Central memory CD8-positive, alpha-beta T cell (primary cell): ENCODE data around the gene REXO5.
A peak's percentile ranks its signal among the peaks of the same experiment; 100 is the strongest.
"Not testable (repeated sequence)": the region's sequence is repeated elsewhere in the genome, so short reads cannot be mapped to it uniquely, and the experiment has no call there.

Experiments used
- ATAC-seq: fragments of 150-1000 bp; cut with Tn5 transposase; replicated peaks from 2 replicates; pipeline ENCODE4 v1.10.0; 2022; ENCODE audit warnings: mild to moderate bottlenecking, moderate FRiP score, moderate number of reproducible peaks; ENCODE audit not compliant: poor library complexity, severe bottlenecking; ENCODE audit errors: extremely low read depth
- DNase-seq, 2 donors: peaks; one replicate each; pipeline ENCODE4 v3.0.0; 2021; ENCODE audit warnings: low spot score in 2 of 2
- H3K27ac Mint-ChIP-seq: one replicate; pipeline ENCODE4 v1.8.0; 2022; ENCODE audit warnings: low read depth, mild to moderate bottlenecking, moderate library complexity, mixed read lengths
- H3K27me3 Mint-ChIP-seq: one replicate; pipeline ENCODE4 v1.8.0; 2022; ENCODE audit warnings: mixed read lengths
- H3K36me3 Mint-ChIP-seq: one replicate; pipeline ENCODE4 v1.8.0; 2022; ENCODE audit warnings: mild to moderate bottlenecking, moderate library complexity, mixed read lengths; ENCODE audit not compliant: insufficient read depth
- H3K4me1 Mint-ChIP-seq: one replicate; pipeline ENCODE4 v1.8.0; 2022; ENCODE audit warnings: mixed read lengths
- H3K4me3 Mint-ChIP-seq: one replicate; pipeline ENCODE4 v1.8.0; 2022; ENCODE audit warnings: mild to moderate bottlenecking, moderate library complexity, mixed read lengths
- H3K9me3 Mint-ChIP-seq: one replicate; pipeline ENCODE4 v1.8.0; 2022; ENCODE audit warnings: mixed read lengths

REXO5 gene

DNA sequence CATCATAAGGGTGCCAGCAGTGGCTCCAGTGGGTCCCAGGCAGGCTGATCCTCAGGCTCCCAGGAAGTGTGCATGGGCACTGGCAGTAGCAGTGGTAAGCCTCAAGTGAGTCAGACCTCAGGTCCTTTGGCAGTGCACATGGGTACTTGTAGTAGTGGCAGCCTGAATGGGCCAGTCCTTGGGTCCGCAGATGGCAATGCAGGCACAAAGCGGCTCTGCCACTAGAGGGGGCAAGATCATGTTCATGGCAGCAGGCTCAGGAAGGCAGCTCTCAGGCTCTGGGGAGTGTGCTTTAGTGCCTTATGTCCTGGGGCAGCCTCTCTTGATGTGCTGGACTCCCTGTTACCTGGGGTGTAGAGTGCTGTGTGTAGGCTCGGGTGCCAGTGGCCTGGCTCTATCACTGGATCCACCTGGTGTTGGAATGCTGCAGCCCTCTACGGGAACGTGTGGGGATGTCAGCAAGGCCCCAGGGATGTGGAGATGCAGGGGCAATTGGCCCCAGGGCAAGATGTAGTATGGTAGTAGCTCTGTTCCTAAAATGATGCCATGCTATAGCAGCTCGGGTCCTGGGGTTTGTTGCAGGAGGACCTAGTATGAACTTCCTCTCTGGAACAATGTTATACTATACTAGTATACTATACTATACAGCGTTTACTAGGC lies 31.5 kb upstream of the REXO5 start:
- ATAC-seq: peak; percentile 60

DNA sequence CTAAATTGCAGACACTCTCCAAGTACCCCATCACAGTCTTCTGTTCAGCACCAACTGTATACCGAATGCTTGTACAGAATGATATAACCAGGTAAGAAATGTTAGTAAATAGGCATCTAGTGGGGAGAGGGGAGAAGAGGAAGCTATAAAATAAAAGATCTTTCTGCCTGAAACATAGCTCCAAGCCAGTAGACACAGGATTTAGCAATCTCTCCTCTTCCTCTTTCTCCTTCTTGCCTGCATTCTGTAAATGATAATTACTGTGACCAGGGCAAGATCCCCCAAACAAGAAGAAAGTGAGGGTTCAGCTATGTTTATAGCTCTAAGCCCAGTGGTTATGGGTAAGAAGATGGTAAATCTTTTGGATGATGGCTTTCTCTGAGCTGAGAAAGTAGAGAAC lies 24.6 kb upstream of the REXO5 start:
- H3K4me3 Mint-ChIP-seq: no peak overlapping the region
- H3K27me3 Mint-ChIP-seq: no peaks in the 10 kb centered on the region
- no peak overlapping the region for H3K27ac Mint-ChIP-seq
- H3K4me1 Mint-ChIP-seq: no peaks in the 10 kb centered on the region
- no peaks in the 10 kb centered on the region for H3K9me3 Mint-ChIP-seq
- no peak for ATAC-seq
- no peak for DNase-seq
- no peaks in the 10 kb centered on the region for H3K36me3 Mint-ChIP-seq

More for the DNA sequence above, 31.5 kb upstream of the REXO5 start:
- H3K4me3 Mint-ChIP-seq: no peak overlapping the region
- DNase-seq: peak; percentile 13 to 22
- no peaks in the 10 kb centered on the region for H3K4me1 Mint-ChIP-seq
- no peaks in the 10 kb centered on the region for H3K9me3 Mint-ChIP-seq
- no peaks in the 10 kb centered on the region for H3K27me3 Mint-ChIP-seq
- H3K36me3 Mint-ChIP-seq: no peaks in the 10 kb centered on the region
- H3K27ac Mint-ChIP-seq: no peak overlapping the region

- ATAC-seq (no peak), DNase-seq (no peak)
- H3K27me3 Mint-ChIP-seq: no peaks in the 10 kb centered on the region
- H3K4me3 Mint-ChIP-seq: no peak overlapping the region
- no peak overlapping the region for H3K27ac Mint-ChIP-seq
- no peaks in the 10 kb centered on the region for H3K4me1 Mint-ChIP-seq
- H3K36me3 Mint-ChIP-seq: no peaks in the 10 kb centered on the region
- H3K9me3 Mint-ChIP-seq: no peaks in the 10 kb centered on the region
Observed at GRCh38 chr16:20782470-20782869, 23.9 kb upstream of the REXO5 start.

- ATAC-seq (no peak), DNase-seq (no peak)
- no peaks in the 10 kb centered on the region for H3K9me3 Mint-ChIP-seq
- H3K27me3 Mint-ChIP-seq: no peaks in the 10 kb centered on the region
- no peak overlapping the region for H3K4me3 Mint-ChIP-seq
- H3K27ac Mint-ChIP-seq: no peak overlapping the region
- no peaks in the 10 kb centered on the region for H3K4me1 Mint-ChIP-seq
- H3K36me3 Mint-ChIP-seq: no peaks in the 10 kb centered on the region
Observed at GRCh38 chr16:20784204-20784603, 22.1 kb upstream of the REXO5 start.

DNA sequence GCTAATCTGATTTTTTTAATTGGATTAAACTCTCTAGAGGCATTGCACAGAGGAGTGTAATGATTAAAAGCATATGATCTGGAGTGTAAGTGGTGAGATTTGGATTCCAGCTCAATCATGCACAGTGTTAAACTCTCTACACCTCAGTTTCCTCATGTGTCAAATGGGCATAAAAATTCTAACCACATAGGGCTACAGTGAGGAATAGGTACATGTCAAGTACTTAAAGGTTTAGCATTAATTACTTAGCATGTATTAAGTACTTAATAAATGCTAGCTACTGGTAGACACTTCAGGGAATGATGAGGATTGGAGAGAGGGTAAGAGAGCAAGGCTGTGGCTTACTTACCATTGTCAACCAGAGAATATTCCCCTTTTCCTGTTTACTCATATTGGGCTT lies 17.2 kb upstream of the REXO5 start:
- Mint-ChIP-seq H3K27ac (no peak overlapping the region), H3K9me3 (no peaks in the 10 kb centered on the region), H3K4me1 (no peaks in the 10 kb centered on the region), H3K36me3 (no peaks in the 10 kb centered on the region), H3K4me3 (no peak overlapping the region), H3K27me3 (no peaks in the 10 kb centered on the region)
- DNase-seq (no peak), ATAC-seq (no peak)

GRCh38 chr16:20791923-20792612 lies 14.3 kb upstream of the REXO5 start:
- Mint-ChIP-seq H3K4me3 (no peak overlapping the region), H3K27ac (no peak overlapping the region), H3K4me1 (no peaks in the 10 kb centered on the region), H3K36me3 (no peaks in the 10 kb centered on the region), H3K27me3 (no peaks in the 10 kb centered on the region), H3K9me3 (no peaks in the 10 kb centered on the region)
- DNase-seq: no peak
- ATAC-seq: no peak

- no peaks in the 10 kb centered on the region for H3K27me3 Mint-ChIP-seq
- no peak for ATAC-seq
- H3K4me3 Mint-ChIP-seq: no peak overlapping the region
- H3K27ac Mint-ChIP-seq: no peak overlapping the region
- peaks cover 4% of the 10 kb centered on the region for H3K4me1 Mint-ChIP-seq
- no peaks in the 10 kb centered on the region for H3K36me3 Mint-ChIP-seq
- no peak for DNase-seq
- no peaks in the 10 kb centered on the region for H3K9me3 Mint-ChIP-seq
Observed at GRCh38 chr16:20798364-20798763, 8.0 kb upstream of the REXO5 start.

DNA sequence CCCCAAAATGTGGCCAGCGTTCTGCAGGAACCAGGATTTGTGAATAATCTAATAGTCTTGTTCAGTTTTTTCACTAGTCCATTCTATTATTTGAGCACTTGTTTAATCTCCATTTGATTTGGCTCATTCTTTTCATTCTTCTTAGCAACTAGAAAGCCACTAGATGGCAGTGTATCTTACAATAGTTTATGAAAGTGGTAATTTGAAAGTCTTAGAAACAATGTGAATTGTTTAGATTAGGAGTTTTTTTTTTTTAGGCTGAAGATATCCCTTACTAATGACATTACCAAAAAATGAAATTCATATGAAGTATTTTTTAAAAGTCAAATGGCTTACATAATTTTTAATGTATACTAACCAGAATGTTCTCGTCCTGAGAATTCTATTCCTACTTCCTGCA lies 6.7 kb upstream of the REXO5 start:
- DNase-seq: no peak
- H3K27me3 Mint-ChIP-seq: no peaks in the 10 kb centered on the region
- H3K36me3 Mint-ChIP-seq: no peaks in the 10 kb centered on the region
- no peaks in the 10 kb centered on the region for H3K9me3 Mint-ChIP-seq
- H3K27ac Mint-ChIP-seq: no peak overlapping the region
- ATAC-seq: no peak
- peaks cover 4% of the 10 kb centered on the region for H3K4me1 Mint-ChIP-seq
- H3K4me3 Mint-ChIP-seq: no peak overlapping the region

DNA sequence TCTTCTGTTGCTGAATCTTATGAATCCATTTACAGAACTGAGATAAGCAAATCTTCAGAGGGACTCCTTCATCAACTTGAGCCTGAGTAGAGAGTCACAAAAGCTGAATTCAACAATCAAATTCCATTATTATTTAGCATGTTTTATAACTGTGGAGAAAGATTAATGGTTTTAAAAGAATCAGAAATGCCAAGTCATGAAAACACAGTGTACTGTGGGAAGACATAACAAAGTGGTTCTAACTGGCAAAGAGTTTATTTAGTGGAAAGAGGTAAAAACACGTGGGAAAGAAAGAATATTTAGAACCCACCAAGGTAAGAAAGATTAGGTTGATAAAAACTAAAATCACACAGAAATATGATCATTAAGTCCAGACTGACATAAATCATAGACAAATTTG lies 5.0 kb upstream of the REXO5 start:
- H3K9me3 Mint-ChIP-seq: no peaks in the 10 kb centered on the region
- no peak overlapping the region for H3K27ac Mint-ChIP-seq
- no peak overlapping the region for H3K4me3 Mint-ChIP-seq
- no peak for DNase-seq
- peaks cover 11% of the 10 kb centered on the region for H3K4me1 Mint-ChIP-seq
- H3K36me3 Mint-ChIP-seq: peaks cover 2% of the 10 kb centered on the region
- no peak for ATAC-seq
- H3K27me3 Mint-ChIP-seq: no peaks in the 10 kb centered on the region

DNA sequence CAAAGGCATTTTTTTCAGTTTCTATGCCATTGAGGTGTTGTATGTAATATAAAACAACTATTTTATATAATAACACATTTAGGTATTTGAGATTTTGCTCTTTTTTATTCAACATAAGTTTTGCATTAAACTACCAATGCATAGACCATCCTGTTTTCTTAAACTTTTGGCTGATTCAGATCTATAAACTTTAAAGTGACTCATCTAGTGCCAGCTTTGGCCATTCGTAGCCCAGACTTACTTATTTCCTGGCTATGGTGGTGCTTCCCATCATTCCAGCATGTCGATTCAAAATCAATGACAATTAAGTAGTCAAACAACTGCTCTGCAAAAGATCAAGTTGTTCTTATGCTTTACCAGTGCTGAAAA lies 3.2 kb upstream of the REXO5 start:
- H3K27me3 Mint-ChIP-seq: no peaks in the 10 kb centered on the region
- H3K9me3 Mint-ChIP-seq: no peaks in the 10 kb centered on the region
- no peak overlapping the region for H3K27ac Mint-ChIP-seq
- H3K4me3 Mint-ChIP-seq: no peak overlapping the region
- ATAC-seq: no peak
- peaks cover 18% of the 10 kb centered on the region for H3K4me1 Mint-ChIP-seq
- H3K36me3 Mint-ChIP-seq: peaks cover 12% of the 10 kb centered on the region
- no peak for DNase-seq

- peaks cover 18% of the 10 kb centered on the region for H3K4me1 Mint-ChIP-seq
- no peaks in the 10 kb centered on the region for H3K9me3 Mint-ChIP-seq
- ATAC-seq (no peak), DNase-seq (no peak)
- H3K27me3 Mint-ChIP-seq: no peaks in the 10 kb centered on the region
- H3K4me3 Mint-ChIP-seq: no peak overlapping the region
- peaks cover 12% of the 10 kb centered on the region for H3K36me3 Mint-ChIP-seq
- no peak overlapping the region for H3K27ac Mint-ChIP-seq
Observed at GRCh38 chr16:20803561-20804214, 2.6 kb upstream of the REXO5 start.

DNA sequence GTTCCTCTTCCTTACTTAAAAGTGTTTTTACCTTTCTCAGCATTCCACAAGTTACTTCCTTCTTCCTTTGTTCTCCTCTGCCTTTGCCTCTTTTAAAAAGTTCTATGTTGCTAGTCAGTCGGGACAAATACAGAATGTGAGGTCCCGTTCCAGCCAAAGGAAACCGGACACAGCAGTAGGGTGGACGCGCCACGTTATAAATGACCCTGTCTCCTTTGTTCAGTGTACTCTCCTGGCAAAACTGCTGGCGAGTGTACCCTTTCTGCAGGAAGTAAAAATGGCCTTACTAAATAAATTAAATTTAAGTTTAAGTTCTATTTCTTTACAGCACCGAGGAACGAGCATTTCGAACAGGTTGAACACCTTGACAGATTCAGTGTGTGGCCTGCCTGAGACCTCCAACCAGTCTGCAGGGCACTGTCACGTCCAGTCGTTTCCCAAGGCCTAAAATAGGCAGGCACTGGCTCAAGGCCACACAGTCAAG lies 601 bp upstream of the REXO5 start:
- ATAC-seq, H3K9me3 Mint-ChIP-seq, H3K27me3 Mint-ChIP-seq, DNase-seq: not testable (repeated sequence)
- Mint-ChIP-seq H3K4me3 (peak overlapping the region; percentile 99), H3K36me3 (peaks cover 12% of the 10 kb centered on the region), H3K4me1 (peaks cover 18% of the 10 kb centered on the region), H3K27ac (peak overlapping the region; percentile 97)

DNA sequence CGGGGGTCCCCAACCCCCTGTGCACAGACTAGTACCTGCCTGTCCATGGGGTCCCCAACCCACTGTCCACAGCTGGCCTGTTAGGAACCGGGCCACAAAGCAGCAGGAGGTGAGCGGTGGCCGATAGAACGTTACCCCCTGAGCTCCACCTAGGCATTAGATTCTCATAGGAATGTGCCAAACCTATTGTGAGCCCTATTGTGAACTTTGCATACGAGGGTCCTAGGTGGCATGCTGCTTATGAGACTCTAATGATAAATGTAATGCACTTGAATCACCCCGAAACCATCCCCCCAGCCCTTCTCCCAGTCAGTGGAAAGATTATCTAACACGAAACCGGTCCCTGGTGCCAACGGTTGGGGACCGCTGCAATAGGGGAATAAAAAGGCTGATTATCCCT lies 1.5 kb downstream of the REXO5 start:
- Mint-ChIP-seq H3K4me1 (peaks cover 18% of the 10 kb centered on the region), H3K36me3 (peaks cover 12% of the 10 kb centered on the region), H3K27me3 (no peaks in the 10 kb centered on the region), H3K9me3 (no peaks in the 10 kb centered on the region), H3K27ac (peak overlapping the region; percentile 97), H3K4me3 (peak overlapping the region; percentile 99)
- no peak for DNase-seq
- ATAC-seq: no peak
